HG03097 (cell line): ENCODE data around the gene OVCA2.
A peak's percentile ranks its signal among the peaks of the same experiment; 100 is the strongest.

Experiments
- ATAC-seq: cut with Tn5 transposase; IDR thresholded peaks from one replicate; pipeline ENCODE4 v1.9.1; 2021; ENCODE audit not compliant: unreplicated experiment, low FRiP score

OVCA2 gene

DNA sequence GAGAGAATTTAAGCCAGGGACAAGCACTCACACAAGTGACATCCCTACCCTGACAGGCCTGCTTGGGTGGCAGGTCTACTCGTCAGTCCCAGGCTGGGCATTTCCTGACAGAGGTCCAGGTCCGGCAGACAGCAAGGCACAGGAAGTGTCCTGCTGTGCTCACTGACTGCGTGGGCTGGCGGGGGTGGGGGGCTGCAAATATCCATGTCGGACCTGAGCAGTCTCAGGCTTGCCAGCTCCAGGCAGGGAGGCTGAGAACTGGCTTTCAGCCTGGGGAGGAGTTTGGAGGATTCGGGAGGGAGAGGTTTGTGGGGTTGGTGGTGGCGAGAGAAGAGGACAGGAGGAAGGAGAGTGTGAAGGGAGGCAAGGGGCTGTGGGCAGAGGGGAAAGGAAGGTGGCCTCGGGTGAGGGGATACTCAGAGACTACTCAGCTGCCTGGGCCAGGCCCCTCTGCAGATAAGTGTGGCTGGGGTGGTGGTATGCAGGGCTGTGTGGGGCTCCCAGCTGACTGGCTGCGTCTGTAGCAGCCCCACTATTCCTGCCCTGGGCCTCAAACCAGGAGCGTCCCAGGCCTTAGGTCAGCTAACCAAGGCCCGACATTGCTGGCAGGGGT, 20.9 kb downstream of the OVCA2 start:
- no peak for ATAC-seq

GRCh38 chr17:2063261-2064146, 21.7 kb downstream of the OVCA2 start:
- ATAC-seq, result no peak

DNA sequence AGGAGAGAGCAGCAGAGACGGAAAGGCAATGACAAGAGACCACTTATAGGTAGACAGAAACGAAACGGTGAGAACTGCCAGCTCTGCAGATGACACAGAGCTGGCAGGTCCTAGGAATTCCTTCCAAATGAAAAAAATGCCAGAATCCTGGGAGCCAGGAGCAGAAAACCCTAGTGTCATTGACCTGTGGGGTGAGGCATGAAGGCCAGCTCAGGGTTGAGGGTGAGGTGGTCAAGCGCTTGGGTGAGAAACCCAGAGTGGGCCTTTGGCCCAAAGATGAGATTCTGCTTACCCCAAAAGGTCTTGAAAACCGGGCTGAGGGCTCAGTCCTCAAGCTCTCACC, 22.3 kb downstream of the OVCA2 start:
- ATAC-seq, result no peak

DNA sequence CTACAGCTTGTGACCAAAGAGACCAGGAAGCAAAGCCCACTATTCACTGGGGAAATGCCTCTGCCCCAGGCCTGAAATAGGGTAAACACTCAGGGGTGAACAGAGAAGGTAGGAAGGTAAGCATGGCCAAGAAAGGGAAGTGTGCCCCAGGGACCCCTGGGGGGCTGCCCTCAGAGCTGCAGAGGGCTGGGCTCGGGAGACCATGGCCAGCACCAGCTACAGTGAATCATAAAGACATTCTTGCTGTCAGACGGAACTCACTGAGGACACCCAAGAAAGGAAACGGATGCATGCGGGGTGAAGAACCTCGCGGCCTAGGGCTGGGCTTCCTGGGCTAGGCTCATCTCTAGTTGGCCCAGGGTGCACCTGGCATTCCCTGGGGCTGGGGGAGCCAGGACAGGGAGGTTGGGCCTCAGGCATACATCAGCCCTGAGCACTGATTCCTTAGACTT, 22.7 kb downstream of the OVCA2 start:
- ATAC-seq, result no peak

GRCh38 chr17:2064980-2065785, 23.4 kb downstream of the OVCA2 start:
- no peak for ATAC-seq

DNA sequence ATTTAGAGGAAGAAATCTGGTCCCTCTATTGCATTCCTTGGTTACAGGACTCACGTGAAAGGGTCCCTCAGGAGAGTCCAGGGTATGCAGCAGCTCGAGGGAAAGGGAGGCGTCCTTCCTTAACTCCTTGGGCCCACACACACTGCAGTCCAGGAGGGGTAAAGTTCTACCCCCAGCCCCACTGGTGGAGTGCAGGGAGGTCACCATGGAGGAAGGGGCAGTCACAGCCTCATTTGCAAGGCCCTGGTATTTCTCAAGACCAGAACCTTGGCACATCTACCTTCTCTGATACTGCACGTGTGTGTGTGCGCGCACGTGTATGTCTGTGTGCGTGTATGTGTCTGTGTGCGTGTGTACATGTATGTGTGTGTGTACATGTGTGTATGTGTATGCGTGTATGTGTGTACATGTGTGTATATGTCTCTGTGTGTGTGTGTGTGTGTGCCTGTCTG, 24.2 kb downstream of the OVCA2 start:
- no peak for ATAC-seq

- ATAC-seq, result no peak
Measured at GRCh38 chr17:2067048-2067561, 25.3 kb downstream of the OVCA2 start.

- no peak for ATAC-seq
Measured at GRCh38 chr17:2067608-2068024, 25.8 kb downstream of the OVCA2 start.

DNA sequence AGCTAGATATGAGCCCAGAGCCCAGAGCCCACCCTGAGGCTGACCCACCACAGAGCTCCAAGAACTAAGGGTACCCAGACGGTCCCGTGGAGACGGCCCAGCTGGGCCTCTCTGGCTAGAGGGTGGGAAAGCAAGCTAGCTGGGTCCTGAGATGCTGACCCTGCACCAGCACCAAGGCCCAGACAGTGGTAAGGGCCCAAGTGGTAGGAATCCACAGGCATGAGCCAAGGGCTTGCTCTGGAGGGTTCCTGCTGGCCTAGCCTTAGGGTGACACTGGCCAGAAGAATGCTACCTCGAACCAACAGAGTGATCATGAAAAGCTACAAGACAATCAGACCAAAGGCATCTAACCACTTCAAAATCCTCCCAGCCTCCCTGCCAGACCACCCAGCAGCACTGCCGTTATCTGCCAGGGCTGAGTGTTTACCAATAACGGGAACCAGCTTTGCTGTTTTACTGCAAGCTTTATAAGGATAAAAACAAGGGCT, 26.3 kb downstream of the OVCA2 start:
- ATAC-seq, result no peak

GRCh38 chr17:2068519-2069051, 26.8 kb downstream of the OVCA2 start:
- no peak for ATAC-seq

DNA sequence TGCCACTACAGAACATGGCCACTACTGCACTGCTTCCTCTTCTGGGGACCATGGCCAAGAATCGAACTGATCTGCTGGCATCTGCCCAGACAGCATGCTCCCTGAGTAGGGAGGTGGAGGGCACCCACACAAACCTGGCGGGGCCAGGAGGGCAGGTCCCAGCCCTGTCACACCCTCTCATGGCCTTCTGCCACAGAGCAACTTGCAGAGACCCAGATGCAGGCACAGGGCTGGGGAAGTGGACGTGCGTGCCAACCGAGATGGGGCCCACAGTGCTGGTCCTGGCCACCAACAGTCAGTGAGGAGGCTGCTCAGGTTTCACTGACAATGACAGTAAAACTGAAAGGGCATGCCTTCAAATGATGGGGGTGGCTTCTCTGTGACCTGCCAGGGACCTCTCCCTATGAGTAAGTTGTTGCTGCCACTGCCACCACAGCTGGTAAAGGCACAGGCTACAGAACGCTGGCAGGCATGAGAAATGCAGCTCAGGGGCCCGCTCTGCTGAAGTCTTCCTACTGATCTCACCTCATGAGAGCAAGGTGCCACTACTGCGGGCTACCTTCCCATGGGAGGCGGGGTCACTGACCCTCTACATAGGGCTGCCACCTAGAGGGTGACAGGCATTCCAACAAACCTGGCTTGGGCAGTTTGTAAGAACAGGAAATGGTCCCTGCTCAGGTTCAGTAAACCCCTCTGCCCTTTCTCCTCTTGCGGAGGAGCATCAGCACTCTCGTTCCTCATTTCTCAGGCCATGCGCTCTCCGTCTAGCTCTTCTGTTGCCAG, 28.6 kb downstream of the OVCA2 start:
- ATAC-seq, result peak; percentile 81

DNA sequence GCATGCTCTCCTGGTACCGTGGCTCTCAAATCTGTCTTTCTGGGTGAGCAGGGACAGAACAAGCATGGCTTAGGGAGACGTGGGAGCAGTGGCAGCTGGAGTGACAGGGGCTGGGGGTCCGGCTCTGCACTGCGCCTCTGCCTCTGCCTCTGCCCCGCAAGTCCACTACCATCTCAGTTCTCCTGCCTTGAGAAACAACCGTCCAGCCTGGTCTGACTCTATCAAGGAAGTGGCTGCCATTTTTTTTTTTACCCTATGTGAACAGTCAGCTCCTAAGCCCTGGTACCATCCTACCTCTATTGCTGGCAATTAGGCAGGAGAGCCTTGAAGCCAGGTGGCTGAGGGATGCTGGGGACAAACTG, 29.2 kb downstream of the OVCA2 start:
- no peak for ATAC-seq

DNA sequence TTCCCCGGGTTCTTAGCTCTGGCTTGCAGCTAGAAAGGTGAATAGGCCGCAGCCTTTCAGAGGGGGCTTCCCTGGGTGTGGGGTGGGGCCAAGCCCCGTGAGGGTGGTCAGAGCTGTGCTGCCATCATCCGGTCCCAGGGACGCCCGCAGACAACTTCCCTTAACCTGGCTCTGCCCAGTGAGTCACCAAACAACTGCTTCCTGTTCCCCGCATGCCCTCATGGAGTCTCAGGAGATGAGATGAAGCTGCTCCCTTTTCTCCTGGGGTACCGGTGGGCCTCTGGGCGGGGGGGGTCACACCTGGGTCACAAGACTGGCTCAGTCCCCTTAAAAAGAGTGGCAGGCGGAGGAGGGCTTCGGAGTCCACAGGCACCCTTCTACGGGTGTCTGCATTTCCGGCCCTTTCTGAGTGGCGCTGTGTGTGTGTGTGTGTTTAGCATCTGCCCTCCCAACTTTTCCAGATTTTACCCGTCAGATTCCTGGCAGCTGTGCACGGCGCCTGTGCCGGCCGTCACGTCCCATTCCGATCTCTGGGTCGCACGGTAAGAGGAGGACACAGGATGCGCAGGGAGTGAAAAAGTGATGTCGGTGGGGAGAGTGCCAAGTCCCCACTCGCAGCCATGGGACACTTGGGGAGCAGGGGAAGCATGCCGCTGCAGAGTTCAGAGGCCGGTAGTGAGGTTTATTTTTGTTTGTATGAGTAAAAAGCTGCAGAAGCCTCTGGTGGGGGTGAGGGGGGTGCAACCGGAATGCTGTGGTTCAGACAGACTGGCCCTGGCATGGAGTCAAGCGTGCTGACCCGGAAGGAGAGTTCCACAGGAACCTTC, 29.8 kb downstream of the OVCA2 start:
- no peak for ATAC-seq

DNA sequence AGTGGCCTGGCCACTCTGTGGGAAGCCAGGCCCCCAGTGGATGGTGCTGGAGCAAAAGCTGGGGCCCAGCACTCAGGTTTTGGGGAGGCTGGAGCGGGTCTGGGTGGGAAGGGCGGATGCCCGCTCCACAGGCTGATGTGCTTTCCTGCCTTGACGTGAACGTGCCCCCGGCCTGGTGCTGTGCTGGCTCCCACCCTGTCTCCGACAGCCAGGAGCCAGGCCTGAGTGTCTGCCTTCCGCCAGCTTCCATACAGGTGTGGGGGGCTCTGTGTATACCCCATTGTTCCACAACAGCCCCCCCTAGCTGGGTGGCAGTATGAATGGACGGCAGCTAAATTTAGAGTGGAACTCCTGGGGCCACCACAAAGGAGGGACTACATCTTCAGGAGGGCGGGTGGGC, 33.1 kb downstream of the OVCA2 start:
- ATAC-seq, result no peak

GRCh38 chr17:2075336-2076086, 33.7 kb downstream of the OVCA2 start:
- ATAC-seq, result no peak

- no peak for ATAC-seq
Measured at GRCh38 chr17:2076087-2076984, 34.5 kb downstream of the OVCA2 start.

- no peak for ATAC-seq
Measured at GRCh38 chr17:2077040-2077439, 35.2 kb downstream of the OVCA2 start.
